Smooth muscle cell (in vitro differentiated cells): ENCODE results near the gene NANOS2. TPM values are rescaled to one million over a fixed set of nuclear protein-coding genes. Genes with fewer than 3 reads are reported as not detected.

Experiments
- DNase-seq: peaks from one replicate; lab custom pipeline; 2025; ENCODE audit not compliant: unreplicated experiment; lab: John Stamatoyannopoulos, UW
- H2AFZ ChIP-seq: fragments of 200-600 bp; sonication (generic); 2 replicates; pipeline ENCODE4 v1.6.0; 2016; ENCODE audit warnings: antibody characterized with exemption, low read depth, mild to moderate bottlenecking
- H3F3A ChIP-seq: fragments of 200-600 bp; sonication (generic); 2 replicates; pipeline ENCODE4 v1.6.0; 2017; ENCODE audit warnings: antibody characterized with exemption, low read depth
- H3K27ac ChIP-seq: fragments of 200-600 bp; sonication (generic); 2 replicates; pipeline ENCODE4 v1.5.1; 2016; ENCODE audit warnings: low read depth, mild to moderate bottlenecking
- H3K27me3 ChIP-seq: fragments of 200-600 bp; sonication (generic); 2 replicates; pipeline ENCODE4 v1.6.1; 2016; ENCODE audit warnings: low read depth, mild to moderate bottlenecking
- H3K36me3 ChIP-seq: fragments of 200-600 bp; sonication (generic); 2 replicates; pipeline ENCODE4 v1.5.1; 2016; ENCODE audit warnings: low read depth
- H3K4me1 ChIP-seq: fragments of 200-600 bp; sonication (generic); 2 replicates; pipeline ENCODE4 v1.5.1; 2016; ENCODE audit warnings: low read depth
- H3K4me2 ChIP-seq: fragments of 200-600 bp; sonication (generic); 2 replicates; pipeline ENCODE4 v1.6.0; 2016; ENCODE audit warnings: mild to moderate bottlenecking
- H3K4me3 ChIP-seq: fragments of 200-600 bp; sonication (generic); 2 replicates; pipeline ENCODE4 v1.5.1; 2016; ENCODE audit warnings: mild to moderate bottlenecking
- H3K79me2 ChIP-seq: fragments of 200-600 bp; sonication (generic); 2 replicates; pipeline ENCODE4 v1.6.0; 2016; ENCODE audit warnings: low read depth, mild to moderate bottlenecking
- H3K9ac ChIP-seq: fragments of 200-600 bp; sonication (generic); 2 replicates; pipeline ENCODE4 v1.6.0; 2016; ENCODE audit warnings: low read depth
- H3K9me3 ChIP-seq: fragments of 200-600 bp; sonication (generic); replicated peaks from 2 replicates; pipeline ENCODE4 v1.5.1; 2016; ENCODE audit warnings: low read depth
- H4K20me1 ChIP-seq: fragments of 200-600 bp; sonication (generic); 2 replicates; pipeline ENCODE4 v1.6.0; 2016; ENCODE audit warnings: low read depth
- CTCF ChIP-seq: fragments of 200-600 bp; sonication (generic); IDR thresholded peaks from 2 replicates; pipeline ENCODE4 v1.5.1; 2017; ENCODE audit warnings: borderline replicate concordance, mild to moderate bottlenecking, antibody characterized with exemption; ENCODE audit not compliant: insufficient read depth, poor library complexity, severe bottlenecking
- WGBS: methylation state at CpG from one replicate; pipeline ENCODE4 v1.1.7; 2016; ENCODE audit warnings: low lambda C conversion rate; 5-methylcytosine and 5-hydroxymethylcytosine counted together
- polyA plus RNA-seq: library from polyadenylated mRNA; unstranded; fragments of >200 nt; fragmentation: Nextera tagmentation; extraction: Ambion mirVana; gene quantifications from 2 replicates; pipeline ENCODE4 v1.2.1, GENCODE V29; 2016
- total RNA-seq: library from RNA; depleted of rRNA; stranded (reverse); fragments of >200 nt; gene quantifications from 2 replicates; pipeline ENCODE4 v1.2.3, GENCODE V29; 2014

Gene NANOS2
- total and polyA plus RNA-seq, 2 experiments from 2014 or later = not detected

GRCh38 chr19:45902651-45903625, 11.6 kb downstream of the NANOS2 start:
- Histone ChIP-seq H3K36me3 (no peaks in the 10 kb centered on the region), H3K79me2 (peaks cover 9% of the 10 kb centered on the region), H3K4me2 (peak overlapping the region; percentile 99), H3K27me3 (no peaks in the 10 kb centered on the region), H3K27ac (peak overlapping the region; percentile 28), H3K9ac (no peak overlapping the region), H3K9me3 (no peaks in the 10 kb centered on the region), H2AFZ (peak overlapping the region; percentile 70), H4K20me1 (peaks cover 19% of the 10 kb centered on the region), H3K4me3 (peak overlapping the region; percentile 89), H3K4me1 (peaks cover 6% of the 10 kb centered on the region), H3F3A (peaks cover 5% of the 10 kb centered on the region)
- 9% methylated on average over 63 of the region's 73 CpGs for WGBS
- TF ChIP-seq CTCF = no peak
- peak; percentile 97 for DNase-seq

GRCh38 chr19:45901912-45902650, 12.5 kb downstream of the NANOS2 start, which contains the start of gene MYPOP:
MYPOP (minus strand) TSS chr19:45902613; CDS start chr19:45901773, 840 bp downstream.
- Histone ChIP-seq H3F3A (peaks cover 5% of the 10 kb centered on the region), H3K79me2 (peaks cover 9% of the 10 kb centered on the region), H3K36me3 (no peaks in the 10 kb centered on the region), H3K27ac (peak within 1 kb of the TSS; percentile 28), H3K4me2 (peak within 1 kb of the TSS; percentile 99), H3K9me3 (no peaks in the 10 kb centered on the region), H3K4me3 (peak within 1 kb of the TSS; percentile 89), H3K4me1 (peaks cover 6% of the 10 kb centered on the region), H2AFZ (peak within 1 kb of the TSS; percentile 84), H3K27me3 (no peaks in the 10 kb centered on the region), H3K9ac (peak within 1 kb of the TSS; percentile 66), H4K20me1 (peaks cover 19% of the 10 kb centered on the region)
- under 1% methylated on average over 26 of the region's 47 CpGs for WGBS
- DNase-seq = no peak
- no peak for TF ChIP-seq CTCF

- no peaks in the 10 kb centered on the region for H3K36me3 ChIP-seq
- peaks cover 9% of the 10 kb centered on the region for H3K79me2 ChIP-seq
- H3K27me3 ChIP-seq = no peaks in the 10 kb centered on the region
- DNase-seq = peak; percentile 25
- no peak for TF ChIP-seq CTCF
- peaks cover 6% of the 10 kb centered on the region for H3K4me1 ChIP-seq
- peaks cover 19% of the 10 kb centered on the region for H4K20me1 ChIP-seq
- H3K9ac ChIP-seq = no peak overlapping the region
- H2AFZ ChIP-seq = peak overlapping the region; percentile 84
- H3K4me2 ChIP-seq = peak overlapping the region; percentile 99
- 3% methylated on average over 46 of the region's 69 CpGs for WGBS
- no peaks in the 10 kb centered on the region for H3K9me3 ChIP-seq
- no peak overlapping the region for H3K27ac ChIP-seq
- peak overlapping the region; percentile 89 for H3K4me3 ChIP-seq
- H3F3A ChIP-seq = peaks cover 5% of the 10 kb centered on the region
Observed at GRCh38 chr19:45901432-45901911, 13.1 kb downstream of the NANOS2 start.
